MCF 10A (cell line): ENCODE measurements around the gene DLEC1. TPM values are rescaled to one million over a fixed set of nuclear protein-coding genes. Genes with fewer than 3 reads are reported as not detected.

ENCODE experiments used
- BruUV-seq: library from RNA; stranded (reverse); fragments of 400-500 nt; replicated peaks from 2 replicates; lab custom pipeline; 2021; lab: Mats Ljungman, UMichigan
- CTCF ChIA-PET: fragments of 300-600 bp; sonication (Branson Sonifier 250); formaldehyde crosslinking; extraction: SDS; loops from one replicate; lab custom pipeline; 2021; ENCODE audit warnings: antibody characterized with exemption, inconsistent platforms; lab: Yijun Ruan, JAX
- POLR2A ChIA-PET: fragments of 300-600, 350-650 bp; sonication (Branson Sonifier 250); formaldehyde crosslinking; extraction: SDS; loops from one replicate; lab custom pipeline; 2020; ENCODE audit warnings: antibody characterized with exemption, inconsistent platforms; lab: Yijun Ruan, JAX
- DNase-seq: peaks from one replicate; pipeline ENCODE4 v3.0.0-alpha.2; 2018; ENCODE audit not compliant: unreplicated experiment
- H3K27ac Mint-ChIP-seq: one replicate; pipeline ENCODE4 v1.8.0; 2022; ENCODE audit warnings: mild to moderate bottlenecking, low read depth, mixed read lengths; ENCODE audit not compliant: unreplicated experiment
- H3K27me3 Mint-ChIP-seq: one replicate; pipeline ENCODE4 v1.8.0; 2022; ENCODE audit warnings: mixed read lengths; ENCODE audit not compliant: insufficient read depth, unreplicated experiment
- H3K36me3 Mint-ChIP-seq: one replicate; pipeline ENCODE4 v1.8.0; 2022; ENCODE audit warnings: mild to moderate bottlenecking, moderate library complexity, mixed read lengths; ENCODE audit not compliant: insufficient read depth, unreplicated experiment
- H3K4me1 Mint-ChIP-seq: one replicate; pipeline ENCODE4 v1.8.0; 2022; ENCODE audit warnings: mixed read lengths; ENCODE audit not compliant: insufficient read depth, unreplicated experiment
- H3K4me3 Mint-ChIP-seq: one replicate; pipeline ENCODE4 v1.8.0; 2022; ENCODE audit warnings: mild to moderate bottlenecking, moderate library complexity, mixed read lengths; ENCODE audit not compliant: unreplicated experiment
- H3K9me3 Mint-ChIP-seq: one replicate; pipeline ENCODE4 v1.8.0; 2022; ENCODE audit warnings: mixed read lengths; ENCODE audit not compliant: unreplicated experiment
- intact Hi-C: fragments of 100-400 bp; cut with micrococcal nuclease; formaldehyde crosslinking; loops from 2 replicates; pipeline ENCODE4 v1.14.1; 2022
- total RNA-seq: library from RNA; stranded (reverse); gene quantifications from 2 replicates; pipeline ENCODE4 v1.2.3, GENCODE V29; 2022
- TF ChIP-seq, protein P1 (sequence below): fragments of 200-600 bp; IDR thresholded peaks from one replicate; pipeline ENCODE4 v1.8.0; 2022; ENCODE audit warnings: antibody characterized with exemption, mild to moderate bottlenecking; ENCODE audit not compliant: unreplicated experiment

Gene DLEC1
- total RNA-seq, 1 experiment from 2014 or later = 1.3 TPM

- Mint-ChIP-seq H3K36me3 (peaks cover 70% of the 10 kb centered on the region), H3K9me3 (no peaks in the 10 kb centered on the region), H3K4me1 (peaks cover 13% of the 10 kb centered on the region), H3K27me3 (no peaks in the 10 kb centered on the region), H3K27ac (no peak overlapping the region), H3K4me3 (no peak overlapping the region)
- DNase-seq = no peak
- TF ChIP-seq, protein P1, sequence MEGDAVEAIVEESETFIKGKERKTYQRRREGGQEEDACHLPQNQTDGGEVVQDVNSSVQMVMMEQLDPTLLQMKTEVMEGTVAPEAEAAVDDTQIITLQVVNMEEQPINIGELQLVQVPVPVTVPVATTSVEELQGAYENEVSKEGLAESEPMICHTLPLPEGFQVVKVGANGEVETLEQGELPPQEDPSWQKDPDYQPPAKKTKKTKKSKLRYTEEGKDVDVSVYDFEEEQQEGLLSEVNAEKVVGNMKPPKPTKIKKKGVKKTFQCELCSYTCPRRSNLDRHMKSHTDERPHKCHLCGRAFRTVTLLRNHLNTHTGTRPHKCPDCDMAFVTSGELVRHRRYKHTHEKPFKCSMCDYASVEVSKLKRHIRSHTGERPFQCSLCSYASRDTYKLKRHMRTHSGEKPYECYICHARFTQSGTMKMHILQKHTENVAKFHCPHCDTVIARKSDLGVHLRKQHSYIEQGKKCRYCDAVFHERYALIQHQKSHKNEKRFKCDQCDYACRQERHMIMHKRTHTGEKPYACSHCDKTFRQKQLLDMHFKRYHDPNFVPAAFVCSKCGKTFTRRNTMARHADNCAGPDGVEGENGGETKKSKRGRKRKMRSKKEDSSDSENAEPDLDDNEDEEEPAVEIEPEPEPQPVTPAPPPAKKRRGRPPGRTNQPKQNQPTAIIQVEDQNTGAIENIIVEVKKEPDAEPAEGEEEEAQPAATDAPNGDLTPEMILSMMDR = no peak
- BruUV-seq = no TSS peak
- ChIA-PET CTCF (interaction anchor here (1.1 to 1.6 kb wide), 2 partner anchors 12 to 175 kb away, joined by 3 to 4 read pairs; partner anchors contain the start of gene ACAA1), POLR2A (interaction anchor here (1.0 to 1.5 kb wide), 3 partner anchors 12 to 121 kb away, joined by 3 to 6 read pairs (median 4); partner anchors contain the start of genes ACAA1 and OXSR1)
- intact Hi-C loops = no loop called here
Measured at GRCh38 chr3:38124324-38125122, 85.5 kb downstream of the DLEC1 start.

DNA sequence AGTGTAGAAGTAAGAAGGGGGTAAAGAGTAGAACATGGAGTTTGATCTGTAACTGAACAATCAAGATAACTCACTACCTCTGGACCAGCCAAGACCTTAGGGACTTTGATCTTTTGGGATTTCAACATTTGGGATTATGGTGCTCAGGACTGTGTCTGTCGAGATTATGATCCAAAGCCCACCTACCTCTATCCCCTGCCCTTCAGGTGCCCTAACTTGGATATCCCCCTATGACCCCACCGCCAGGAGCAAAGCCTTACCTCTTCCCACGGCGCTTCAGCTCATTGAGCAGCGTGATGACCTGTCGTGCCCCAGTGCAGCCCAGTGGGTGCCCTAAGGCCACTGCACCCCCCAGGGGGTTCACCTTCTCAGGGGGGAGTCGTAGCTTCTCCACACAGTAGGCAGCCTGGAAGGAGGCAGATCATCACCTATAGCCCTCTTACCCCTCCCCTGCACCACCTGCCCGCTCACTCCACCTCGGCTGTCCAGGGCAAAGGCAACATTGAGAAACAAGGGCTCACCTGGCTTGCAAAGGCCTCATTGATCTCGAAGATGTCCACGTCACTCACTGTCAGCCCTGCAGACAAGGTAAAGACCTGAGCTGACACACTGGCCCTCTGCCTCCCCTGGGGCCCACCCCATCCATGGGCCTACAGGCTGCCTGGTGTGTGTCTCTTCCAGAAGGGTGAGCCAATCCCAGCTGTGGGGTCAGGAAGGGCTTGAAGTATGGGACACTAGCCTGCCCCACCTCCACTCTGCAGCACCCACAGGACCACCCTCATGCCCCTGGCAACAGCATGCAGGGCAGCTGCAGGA, 86.5 kb downstream of the DLEC1 start:
- ChIA-PET POLR2A (interaction anchor here (0.9 to 1.5 kb wide), 4 partner anchors 10 to 39 kb away, joined by 3 to 6 read pairs (median 4); partner anchors contain the start of genes ACAA1 and OXSR1), CTCF (interaction anchor here (1.0 to 1.4 kb wide), 3 partner anchors 9 to 30 kb away, joined by 3 to 6 read pairs (median 4); partner anchors contain the start of gene ACAA1)
- intact Hi-C loops = no loop called here
- H3K9me3 Mint-ChIP-seq = no peaks in the 10 kb centered on the region
- no peak for DNase-seq
- H3K4me3 Mint-ChIP-seq = no peak overlapping the region
- no TSS peak for BruUV-seq
- H3K4me1 Mint-ChIP-seq = peaks cover 13% of the 10 kb centered on the region
- peaks cover 78% of the 10 kb centered on the region for H3K36me3 Mint-ChIP-seq
- H3K27me3 Mint-ChIP-seq = no peaks in the 10 kb centered on the region
- TF ChIP-seq, protein P1 = no peak
- H3K27ac Mint-ChIP-seq = no peak overlapping the region

GRCh38 chr3:38126121-38126892, 87.3 kb downstream of the DLEC1 start:
- no TSS peak for BruUV-seq
- no peak overlapping the region for H3K4me3 Mint-ChIP-seq
- intact Hi-C loops = no loop called here
- H3K27me3 Mint-ChIP-seq = no peaks in the 10 kb centered on the region
- no peak for DNase-seq
- CTCF ChIA-PET = interaction anchor here (0.5 to 1.4 kb wide), 7 partner anchors 10 to 354 kb away, joined by 3 to 6 read pairs (median 3); partner anchors contain the start of gene ACAA1
- peaks cover 13% of the 10 kb centered on the region for H3K4me1 Mint-ChIP-seq
- TF ChIP-seq, protein P1 = no peak
- H3K9me3 Mint-ChIP-seq = no peaks in the 10 kb centered on the region
- POLR2A ChIA-PET = interaction anchor here (0.9 to 1.2 kb wide), 2 partner anchors 10 kb away, joined by 3 read pairs; partner anchors contain the start of gene ACAA1
- no peak overlapping the region for H3K27ac Mint-ChIP-seq
- peaks cover 81% of the 10 kb centered on the region for H3K36me3 Mint-ChIP-seq
